22Rv1 (cell line): ENCODE results near the gene BEST1.

Experiments
- CTCF ChIP-seq: fragments of 450-650 bp; IDR thresholded peaks from 2 replicates; pipeline ENCODE4 v1.5.1; 2017; ENCODE audit warnings: mild to moderate bottlenecking
- ZFX ChIP-seq: fragments of 450-650 bp; IDR thresholded peaks from 2 replicates; pipeline ENCODE4 v1.6.1; 2017; ENCODE audit warnings: antibody characterized with exemption, borderline replicate concordance

GRCh38 chr11:61985869-61986268 lies 35.7 kb downstream of the BEST1 start:
- TF ChIP-seq CTCF (no peak), ZFX (no peak)
